Nephron progenitor cell (in vitro differentiated cells): ENCODE data around the gene AOPEP.
A peak's percentile ranks its signal among the peaks of the same experiment; 100 is the strongest.

Experiments
- DNase-seq: peaks from one replicate; pipeline ENCODE4 v3.0.0; 2021
- H3K27ac Mint-ChIP-seq: 2 replicates; pipeline ENCODE4 v1.8.0; 2021; ENCODE audit warnings: mild to moderate bottlenecking, moderate library complexity, mixed read lengths
- H3K27me3 Mint-ChIP-seq: 2 replicates; pipeline ENCODE4 v1.8.0; 2021; ENCODE audit warnings: mild to moderate bottlenecking, low read depth, mixed read lengths; ENCODE audit not compliant: poor library complexity
- H3K36me3 Mint-ChIP-seq: 2 replicates; pipeline ENCODE4 v1.8.0; 2021; ENCODE audit warnings: low read depth, mixed read lengths
- H3K4me1 Mint-ChIP-seq: 2 replicates; pipeline ENCODE4 v1.8.0; 2021; ENCODE audit warnings: mixed read lengths
- H3K4me3 Mint-ChIP-seq: 2 replicates; pipeline ENCODE4 v1.8.0; 2021; ENCODE audit warnings: mild to moderate bottlenecking, moderate library complexity, mixed read lengths
- H3K9me3 Mint-ChIP-seq: 2 replicates; pipeline ENCODE4 v1.8.0; 2021; ENCODE audit warnings: mild to moderate bottlenecking, moderate library complexity, mixed read lengths
- CTCF ChIP-seq: fragments of 200-600 bp; sonication (generic); IDR thresholded peaks from 2 replicates; pipeline ENCODE4 v1.5.0; 2021; ENCODE audit warnings: antibody characterized with exemption

AOPEP gene

DNA sequence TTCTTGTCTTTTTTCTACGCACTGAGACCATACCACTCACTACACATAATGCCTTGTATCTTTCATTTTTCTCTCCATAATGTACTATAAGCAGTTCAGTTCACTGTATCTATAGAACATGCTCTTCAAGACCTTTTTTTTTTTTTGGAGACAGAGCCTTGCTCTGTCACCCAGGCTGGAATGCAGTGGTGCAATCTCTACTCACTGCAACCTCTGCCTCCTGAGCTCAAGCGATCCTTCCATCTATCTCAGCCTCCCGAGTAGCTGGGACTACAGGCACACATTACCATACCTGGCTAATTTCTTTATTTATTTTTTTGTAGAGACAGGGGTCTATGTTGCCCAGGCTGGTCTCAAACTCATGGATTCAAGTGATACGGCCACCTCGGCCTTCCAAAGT is 382.3 kb downstream of the AOPEP start:
- Mint-ChIP-seq H3K36me3 (peaks cover 57% of the 10 kb centered on the region), H3K4me3 (no peak overlapping the region), H3K9me3 (no peaks in the 10 kb centered on the region), H3K4me1 (peaks cover 5% of the 10 kb centered on the region), H3K27ac (no peak overlapping the region), H3K27me3 (no peaks in the 10 kb centered on the region)
- TF ChIP-seq CTCF, result no peak
- DNase-seq, result no peak

- peaks cover 64% of the 10 kb centered on the region for H3K36me3 Mint-ChIP-seq
- H3K27ac Mint-ChIP-seq, result no peak overlapping the region
- no peak overlapping the region for H3K4me3 Mint-ChIP-seq
Observed at GRCh38 chr9:95109456-95109855, 383.0 kb downstream of the AOPEP start.

DNA sequence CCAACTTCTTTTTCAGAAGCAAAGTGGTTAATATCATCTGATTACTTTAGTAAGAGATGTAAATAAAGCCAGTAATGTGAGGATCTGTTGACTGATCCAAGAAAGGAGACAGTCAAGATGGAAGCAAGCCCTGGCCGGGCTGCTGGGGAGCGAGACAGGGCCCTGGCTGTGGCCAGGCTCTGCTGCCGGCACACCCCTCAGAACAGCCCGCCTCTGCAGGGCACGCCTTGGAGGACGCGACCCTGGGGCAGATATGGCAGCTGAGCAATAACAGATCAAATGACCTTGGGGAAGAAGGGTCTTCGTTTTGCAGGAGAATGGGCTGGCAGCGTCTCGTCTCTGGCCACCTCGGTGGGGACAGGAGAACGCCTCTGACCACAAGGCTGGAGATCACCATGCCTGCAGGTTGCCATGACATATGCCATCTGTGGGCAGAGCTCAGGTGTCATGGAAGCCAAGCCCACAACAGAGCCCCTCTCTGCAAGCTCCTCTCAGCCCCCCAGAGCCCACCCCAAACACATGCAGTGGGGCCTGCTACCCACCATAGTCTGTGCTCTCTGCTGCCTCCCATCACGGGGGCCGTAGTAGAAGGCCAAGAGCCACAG is 384.5 kb downstream of the AOPEP start:
- Mint-ChIP-seq H3K4me3 (no peak overlapping the region), H3K27me3 (peaks cover 2% of the 10 kb centered on the region), H3K36me3 (peaks cover 64% of the 10 kb centered on the region), H3K9me3 (no peaks in the 10 kb centered on the region), H3K27ac (no peak overlapping the region), H3K4me1 (no peaks in the 10 kb centered on the region)
- DNase-seq, result no peak
- TF ChIP-seq CTCF, result no peak

More at GRCh38 chr9:95109456-95109855, 383.0 kb downstream of the AOPEP start:
- Mint-ChIP-seq H3K4me1 (peaks cover 5% of the 10 kb centered on the region), H3K27me3 (peaks cover 2% of the 10 kb centered on the region), H3K9me3 (no peaks in the 10 kb centered on the region)
- no peak for TF ChIP-seq CTCF
- no peak for DNase-seq

GRCh38 chr9:95111716-95112115 is 385.2 kb downstream of the AOPEP start:
- H3K36me3 Mint-ChIP-seq, result peaks cover 57% of the 10 kb centered on the region
- no peak for TF ChIP-seq CTCF
- no peaks in the 10 kb centered on the region for H3K4me1 Mint-ChIP-seq
- no peak for DNase-seq
- no peak overlapping the region for H3K4me3 Mint-ChIP-seq
- H3K27ac Mint-ChIP-seq, result no peak overlapping the region
- peaks cover 2% of the 10 kb centered on the region for H3K27me3 Mint-ChIP-seq
- no peaks in the 10 kb centered on the region for H3K9me3 Mint-ChIP-seq

DNA sequence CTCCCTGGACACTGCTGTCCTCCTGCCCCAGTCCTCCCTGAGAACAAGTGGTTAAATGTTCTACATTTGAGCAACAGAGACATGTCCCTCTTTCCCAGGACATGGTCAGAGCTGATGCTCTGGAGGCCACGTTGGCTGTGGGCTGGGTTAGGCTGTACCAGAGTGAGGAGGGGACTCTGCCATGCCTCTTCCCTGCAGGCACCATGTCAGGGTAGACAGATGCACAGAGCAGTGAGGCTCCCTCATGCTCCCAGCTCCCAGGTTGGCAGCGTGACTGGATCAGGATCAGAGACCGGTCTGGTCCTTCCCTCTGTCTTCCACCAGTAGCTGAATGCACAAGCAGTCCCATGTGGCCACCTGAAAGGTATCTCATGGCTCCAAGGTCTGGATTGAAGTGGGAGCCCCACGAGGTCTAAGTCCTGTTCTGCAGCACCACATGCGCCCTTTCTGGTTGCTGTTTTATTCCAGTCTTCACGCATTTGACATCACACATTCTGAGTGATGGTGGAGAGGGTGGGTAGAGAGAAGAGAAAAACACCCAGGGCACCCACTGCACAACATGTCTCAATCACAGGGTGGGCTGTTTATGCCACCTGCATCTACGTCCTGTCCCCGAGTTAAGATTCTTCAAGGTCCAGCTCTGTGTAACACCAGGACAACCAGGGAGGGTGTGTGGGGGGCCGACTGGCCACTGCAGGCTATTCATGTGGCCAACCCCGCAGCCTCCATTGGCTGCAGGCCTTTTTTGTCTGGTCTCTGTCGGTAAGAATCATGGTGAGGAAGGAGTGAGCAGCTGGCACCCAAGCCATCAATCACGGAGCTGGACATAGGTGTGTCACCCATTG is 386.2 kb downstream of the AOPEP start:
- Mint-ChIP-seq H3K36me3 (peaks cover 48% of the 10 kb centered on the region), H3K4me3 (no peak overlapping the region), H3K27ac (peak overlapping the region; percentile 40), H3K27me3 (peaks cover 2% of the 10 kb centered on the region), H3K9me3 (no peaks in the 10 kb centered on the region), H3K4me1 (no peaks in the 10 kb centered on the region)
- TF ChIP-seq CTCF, result no peak
- DNase-seq, result no peak
